Upper lobe of left lung (tissue), 6 donors: ENCODE data around the gene TSNAX. TPM values are rescaled to one million over a fixed set of nuclear protein-coding genes. Genes with fewer than 3 reads are reported as not detected.

Source experiments
- ATAC-seq, 2 donors: fragments of 200-7000 bp; cut with Tn5 transposase; one replicate each; pipeline ENCODE4 v1.9.1; 2022; ENCODE audit warnings: mild to moderate bottlenecking in 2 of 2, moderate library complexity in 2 of 2; ENCODE audit not compliant: low FRiP score in 2 of 2
- DNase-seq, 2 donors: peaks; one replicate each; pipeline ENCODE4 v3.0.0-alpha.2; 2019 to 2020
- H3K27ac ChIP-seq, 4 donors: fragments of 200-600 bp; sonication (generic); one replicate each; pipeline ENCODE4 v1.5.1; 2016 to 2019
- H3K27me3 ChIP-seq, 4 donors: fragments of 200-600 bp; sonication (generic); one replicate each; pipeline ENCODE4 v1.5.1; 2017 to 2019
- H3K36me3 ChIP-seq, 4 donors: fragments of 200-600 bp; sonication (generic); one replicate each; pipeline ENCODE4 v1.5.1; 2016 to 2019
- H3K4me1 ChIP-seq, 4 donors: fragments of 200-600 bp; sonication (generic); one replicate each; pipeline ENCODE4 v1.5.1; 2018 to 2019
- H3K4me3 ChIP-seq, 4 donors: fragments of 200-600 bp; sonication (generic); one replicate each; pipeline ENCODE4 v1.5.1; 2017 to 2019; ENCODE audit warnings: mild to moderate bottlenecking in 2 of 4, moderate library complexity in 1 of 4
- H3K9me3 ChIP-seq, 4 donors: fragments of 200-600 bp; sonication (generic); one replicate each; pipeline ENCODE4 v1.5.1; 2018 to 2019
- CTCF ChIP-seq, 6 experiments: fragments of 450-650 bp in 4 of 6; fragments of 200-600 bp in 2 of 6; sonication (generic) in 2 of 6; IDR thresholded peaks; one replicate each; pipeline ENCODE4 v1.5.1; 2016 to 2019; ENCODE audit warnings: antibody characterized with exemption in 6 of 6
- EP300 ChIP-seq, 4 donors: sonication (generic); formaldehyde crosslinking; IDR thresholded peaks; one replicate each; pipeline ENCODE4 v1.5.1; 2017; ENCODE audit warnings: antibody characterized with exemption in 4 of 4, control low read depth in 2 of 4
- POLR2A ChIP-seq, 4 donors: fragments of 450-650 bp; IDR thresholded peaks; one replicate each; pipeline ENCODE4 v1.5.1; 2016 to 2017; ENCODE audit warnings: antibody characterized with exemption in 4 of 4, mild to moderate bottlenecking in 2 of 4
- POLR2AphosphoS5 ChIP-seq, 2 donors: sonication (generic); formaldehyde crosslinking; IDR thresholded peaks; one replicate each; pipeline ENCODE4 v1.5.1; 2017; ENCODE audit warnings: antibody characterized with exemption in 2 of 2
- WGBS, 2 donors: methylation state at CpG; one replicate each; pipeline ENCODE4 v1.1.5; 2017 to 2018; 5-methylcytosine and 5-hydroxymethylcytosine counted together
- total RNA-seq, 6 donors: library from RNA; depleted of rRNA in 4 of 6; stranded (reverse); fragments of >200 nt in 4 of 6; gene quantifications; one replicate each; pipeline versions ENCODE4 v1.1.0 to v1.2.1, GENCODE V29; 2016 to 2021
- donor health status: DM: no; HTN: no; CAD: no; lungs with moderate emphysema.
- donor health status: DM: no; HTN: yes; CAD: no; lungs with severe emphysema.

The TSNAX gene
- total RNA-seq, 6 donors from 2014 or later = 6.3 to 39.7 (median 24.6) TPM

DNA sequence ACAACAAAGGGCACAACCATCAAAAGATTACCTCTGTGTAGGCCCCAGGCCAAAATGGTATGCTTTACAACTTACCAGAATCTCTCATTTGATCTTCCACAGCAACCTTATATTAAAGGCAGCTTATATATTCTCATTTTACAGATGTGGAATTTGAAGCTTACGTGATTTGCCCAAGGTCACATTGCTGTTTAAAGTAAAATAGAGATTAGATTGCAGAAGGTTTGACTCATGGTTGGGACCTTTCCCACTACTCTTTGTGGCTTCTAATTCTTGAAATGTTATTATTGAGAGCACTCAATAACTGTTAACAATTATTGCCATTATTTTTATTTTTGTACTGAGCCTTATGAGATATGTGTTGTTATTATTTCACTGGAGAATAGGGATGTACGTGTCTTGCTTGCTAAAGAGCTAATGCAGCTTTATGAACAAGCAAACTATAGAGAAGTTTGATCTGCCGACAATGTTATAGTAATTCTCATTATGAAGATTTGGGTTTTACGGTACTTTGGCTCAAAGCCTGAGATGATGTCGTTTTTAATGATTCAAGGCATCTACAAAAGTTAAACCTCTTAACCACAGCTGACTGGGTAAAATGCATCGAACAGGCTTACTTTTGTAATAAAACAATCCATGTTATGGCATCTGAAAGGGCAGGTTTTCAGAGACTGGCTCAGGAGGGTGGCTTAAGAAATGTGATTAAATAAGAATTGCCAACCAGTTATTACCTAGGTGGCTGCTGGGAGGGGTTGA is 43.3 kb upstream of the TSNAX start:
- ATAC-seq (no peak), DNase-seq (no peak)
- Histone ChIP-seq H3K27ac (no peak overlapping the region), H3K4me1 (no peaks in the 10 kb centered on the region), H3K36me3 (no peaks in the 10 kb centered on the region), H3K4me3 (no peak overlapping the region), H3K9me3 (no peaks in the 10 kb centered on the region), H3K27me3 (no peaks in the 10 kb centered on the region)
- 83 to 84% methylated on average over 6 of the region's 6 CpGs for WGBS, 2 donors
- no peak for TF ChIP-seq CTCF (IDR thresholded peaks at IDR 0.05)
- no peak for TF ChIP-seq POLR2A (IDR thresholded peaks at IDR 0.05)
- no peak for TF ChIP-seq EP300 (IDR thresholded peaks at IDR 0.05)
- TF ChIP-seq POLR2AphosphoS5 (IDR thresholded peaks at IDR 0.05) = no peak

GRCh38 chr1:231487019-231487418 is 41.5 kb upstream of the TSNAX start:
- Histone ChIP-seq H3K9me3 (no peaks in the 10 kb centered on the region), H3K36me3 (no peaks in the 10 kb centered on the region), H3K4me3 (no peak overlapping the region), H3K4me1 (no peaks in the 10 kb centered on the region), H3K27me3 (no peaks in the 10 kb centered on the region), H3K27ac (no peak overlapping the region)
- DNase-seq (no peak), ATAC-seq (no peak)
- 50 to 88% methylated on average over 1 of the region's 1 CpG for WGBS, 2 donors
- TF ChIP-seq POLR2A (IDR thresholded peaks at IDR 0.05) (no peak), CTCF (IDR thresholded peaks at IDR 0.05) (no peak), EP300 (IDR thresholded peaks at IDR 0.05) (no peak), POLR2AphosphoS5 (IDR thresholded peaks at IDR 0.05) (no peak)

DNA sequence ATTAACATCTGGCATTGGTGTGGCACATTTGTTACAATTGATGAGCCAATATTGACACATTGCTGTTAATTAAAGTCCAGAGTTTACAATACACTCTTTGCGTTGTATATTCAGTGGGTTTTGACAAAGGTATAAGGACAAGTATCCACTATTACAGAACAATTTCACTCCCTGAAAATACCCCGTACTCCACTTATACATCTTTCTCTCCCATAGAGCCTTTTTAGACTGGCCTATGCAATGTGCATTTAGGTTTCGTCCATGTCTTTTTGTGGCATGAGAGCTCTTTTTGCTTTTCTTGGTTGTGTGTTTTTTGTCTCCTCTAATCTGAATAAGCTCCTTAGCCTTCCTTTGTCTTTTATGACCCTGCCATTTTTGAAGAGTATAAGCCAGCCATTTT is 40.6 kb upstream of the TSNAX start:
- TF ChIP-seq POLR2AphosphoS5 (IDR thresholded peaks at IDR 0.05) (no peak), CTCF (IDR thresholded peaks at IDR 0.05) (no peak), POLR2A (IDR thresholded peaks at IDR 0.05) (no peak), EP300 (IDR thresholded peaks at IDR 0.05) (no peak)

GRCh38 chr1:231493421-231494185 is 34.9 kb upstream of the TSNAX start:
- no peaks in the 10 kb centered on the region for H3K27me3 ChIP-seq
- 41 to 43% methylated on average over 6 of the region's 6 CpGs for WGBS, 2 donors
- H3K27ac ChIP-seq = no peak overlapping the region
- peaks cover 0 to 4% (median under 1%) of the 10 kb centered on the region in 4 donors for H3K9me3 ChIP-seq
- DNase-seq (no peak), ATAC-seq (peak in 1 of 2 donors; percentile 51)
- H3K4me3 ChIP-seq = no peak overlapping the region
- no peaks in the 10 kb centered on the region for H3K4me1 ChIP-seq
- H3K36me3 ChIP-seq = no peaks in the 10 kb centered on the region
- no peak for TF ChIP-seq EP300 (IDR thresholded peaks at IDR 0.05)

More for the DNA sequence above, 40.6 kb upstream of the TSNAX start:
- Histone ChIP-seq H3K4me3 (no peak overlapping the region), H3K27ac (no peak overlapping the region), H3K4me1 (no peaks in the 10 kb centered on the region), H3K36me3 (no peaks in the 10 kb centered on the region), H3K27me3 (no peaks in the 10 kb centered on the region), H3K9me3 (no peaks in the 10 kb centered on the region)
- ATAC-seq = no peak
- 88 to 90% methylated on average over 3 of the region's 3 CpGs for WGBS, 2 donors
- DNase-seq = no peak

- TF ChIP-seq EP300 (IDR thresholded peaks at IDR 0.05) (no peak), POLR2AphosphoS5 (IDR thresholded peaks at IDR 0.05) (no peak), POLR2A (IDR thresholded peaks at IDR 0.05) (no peak), CTCF (IDR thresholded peaks at IDR 0.05) (no peak)
- H3K4me1 ChIP-seq = no peaks in the 10 kb centered on the region
- H3K27ac ChIP-seq = no peak overlapping the region
- DNase-seq (no peak), ATAC-seq (no peak)
- 30 to 53% methylated on average over 1 of the region's 1 CpG for WGBS, 2 donors
- no peaks in the 10 kb centered on the region for H3K27me3 ChIP-seq
- no peaks in the 10 kb centered on the region for H3K36me3 ChIP-seq
- H3K9me3 ChIP-seq = peaks cover 0 to 14% (median 10%) of the 10 kb centered on the region in 4 donors
- H3K4me3 ChIP-seq = no peak overlapping the region
Measured at GRCh38 chr1:231494439-231495110, 33.9 kb upstream of the TSNAX start.
